ENCODE measurements around the gene MTMR12.

The MTMR12 gene

DNA sequence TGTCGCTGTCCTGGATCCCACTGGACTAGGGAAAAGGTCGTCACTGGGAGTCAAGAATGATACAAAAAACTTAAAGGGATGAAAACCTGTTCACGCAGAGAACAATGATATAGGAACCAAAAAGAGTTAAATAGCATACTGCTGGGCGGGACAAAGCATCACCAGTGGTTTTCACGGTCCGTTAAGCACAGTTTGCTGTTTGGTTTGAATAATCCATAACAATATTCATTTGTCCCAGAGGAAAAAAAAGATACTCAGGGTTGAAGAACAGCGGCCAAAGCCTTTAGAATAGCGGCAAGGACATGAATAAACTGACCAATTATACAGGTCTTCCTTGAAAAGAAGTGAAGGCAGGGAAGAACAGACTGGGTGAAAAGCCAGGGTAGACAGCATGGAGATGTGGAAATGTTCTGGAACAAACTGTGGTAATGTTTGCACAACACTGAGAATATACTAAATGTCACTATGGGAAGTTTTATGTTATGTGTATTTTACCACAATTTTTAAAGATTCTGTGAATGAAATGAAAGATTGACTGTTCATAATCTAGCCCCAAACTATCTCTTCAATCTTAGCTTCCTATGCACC lies 60.8 kb downstream of the MTMR12 start:
- in situ Hi-C loops (cut with HindIII; ENCODE audit: low pct_unique_long_range_greater_than_20kb, low sequenced_read_pairs): no loop called here
- no peak for TF ChIP-seq JUND (IDR thresholded peaks at IDR 0.05; ENCODE audit: low read depth)
- no peak for DNase-seq (ENCODE audit: low read depth in 1 of 2, low spot score in 1 of 2)

DNA sequence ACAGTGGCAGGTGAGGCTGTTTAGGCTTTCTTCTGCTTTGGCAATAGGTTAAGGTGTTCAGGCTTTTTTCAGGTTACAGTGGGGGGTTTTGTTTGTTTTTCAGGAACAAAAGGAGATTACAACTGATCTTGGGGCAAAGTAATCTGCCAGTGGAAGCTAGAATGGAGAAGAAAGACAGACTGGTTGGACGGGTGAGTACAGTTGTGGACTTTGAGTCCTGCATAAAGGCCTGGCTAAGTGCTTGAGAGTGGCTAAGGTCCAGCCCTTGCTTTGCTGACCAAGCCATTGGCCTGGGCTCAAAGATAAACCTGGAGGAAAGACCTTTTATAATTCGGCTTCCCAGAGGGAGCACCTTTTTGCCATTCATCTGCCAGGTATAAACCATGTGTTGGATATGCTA lies 63.1 kb downstream of the MTMR12 start:
- in situ Hi-C loops (cut with HindIII; ENCODE audit: low pct_unique_long_range_greater_than_20kb, low sequenced_read_pairs): no loop called here
- no peak for TF ChIP-seq JUND (IDR thresholded peaks at IDR 0.05; ENCODE audit: low read depth)
- DNase-seq (ENCODE audit: low read depth in 1 of 2, low spot score in 1 of 2): peak in 1 of 2 experiments; percentile 68

DNA sequence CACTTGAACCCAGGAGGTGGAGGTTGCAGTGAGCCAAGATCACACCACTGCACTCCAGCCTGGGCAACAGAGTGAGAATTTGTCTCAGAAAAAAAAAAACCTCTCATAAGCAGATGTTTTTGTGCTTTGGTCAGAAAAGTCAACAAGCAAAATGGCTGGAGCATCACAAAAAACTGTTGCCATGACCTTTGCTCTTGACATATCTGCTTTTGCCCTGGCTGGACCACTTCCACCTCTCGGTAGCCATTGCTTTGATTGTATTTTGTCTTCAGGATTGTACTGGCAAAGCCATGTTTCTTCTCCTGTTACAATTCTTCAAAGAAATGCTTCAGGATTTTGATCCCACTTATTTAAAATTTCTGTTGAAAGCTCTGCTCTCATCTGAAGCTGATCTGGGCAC lies 67.0 kb downstream of the MTMR12 start:
- TF ChIP-seq JUND (IDR thresholded peaks at IDR 0.05; ENCODE audit: low read depth): no peak
- in situ Hi-C loops (cut with HindIII; ENCODE audit: low pct_unique_long_range_greater_than_20kb, low sequenced_read_pairs): no loop called here
- DNase-seq (ENCODE audit: low read depth in 1 of 2, low spot score in 1 of 2): no peak

DNA sequence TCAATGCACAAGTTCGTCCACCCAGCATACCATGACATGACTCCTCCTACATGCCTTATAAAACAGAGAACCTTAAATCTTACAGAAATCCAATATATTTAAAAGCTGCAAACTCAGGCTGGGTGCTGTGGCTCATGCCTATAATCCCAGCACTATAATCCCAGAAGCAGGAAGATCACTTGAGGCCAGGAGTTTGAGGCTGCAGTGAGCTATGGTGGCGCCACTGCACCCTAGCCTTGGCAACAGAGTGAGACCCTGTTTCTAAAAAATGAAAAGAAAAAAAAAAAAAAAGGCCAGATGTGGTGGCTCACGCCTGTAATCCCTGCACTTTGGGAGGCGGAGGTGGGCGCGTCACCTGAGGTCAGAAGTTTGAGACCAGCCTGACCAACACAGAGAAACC lies 68.7 kb downstream of the MTMR12 start:
- DNase-seq (ENCODE audit: low read depth in 1 of 2, low spot score in 1 of 2): no peak
- no peak for TF ChIP-seq JUND (IDR thresholded peaks at IDR 0.05; ENCODE audit: low read depth)
- in situ Hi-C loops (cut with HindIII; ENCODE audit: low pct_unique_long_range_greater_than_20kb, low sequenced_read_pairs): no loop called here

DNA sequence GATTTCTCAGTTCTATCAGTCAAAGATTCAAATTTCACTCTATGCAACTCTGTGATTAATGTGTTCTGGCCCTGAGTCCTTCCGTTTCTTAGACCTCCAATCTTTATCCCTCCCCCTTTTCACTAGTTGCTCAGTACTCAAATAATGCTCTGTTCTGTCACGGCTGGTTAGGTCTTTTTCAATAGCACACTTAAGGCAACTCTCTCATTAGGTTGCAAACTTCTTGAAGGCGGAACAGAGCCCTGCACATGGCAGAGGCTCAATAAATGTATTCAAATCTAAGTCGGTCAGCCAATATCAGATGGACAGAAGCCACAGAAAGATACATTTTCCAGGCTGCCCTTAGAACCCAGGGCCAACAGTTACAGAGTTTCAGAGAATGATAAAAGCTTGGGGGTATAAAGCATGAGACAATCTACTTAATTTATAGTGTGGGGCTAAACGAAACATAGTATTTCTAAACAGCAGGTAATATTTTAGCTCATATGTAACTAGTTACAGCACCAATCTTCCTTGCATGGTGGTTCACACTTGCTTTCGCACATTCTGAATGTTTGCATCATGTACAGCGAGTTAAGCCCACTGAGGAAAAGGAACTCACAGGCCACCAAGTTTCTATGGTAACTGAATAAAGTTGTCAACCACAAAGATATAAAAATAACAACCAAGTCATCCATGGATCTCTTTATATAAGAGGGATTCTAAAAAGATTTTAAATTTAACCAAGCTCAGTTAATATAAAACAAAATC lies 71.5 kb downstream of the MTMR12 start:
- DNase-seq (ENCODE audit: low read depth in 1 of 2, low spot score in 1 of 2): no peak
- in situ Hi-C loops (cut with HindIII; ENCODE audit: low pct_unique_long_range_greater_than_20kb, low sequenced_read_pairs): no loop called here
- no peak for TF ChIP-seq JUND (IDR thresholded peaks at IDR 0.05; ENCODE audit: low read depth)

DNA sequence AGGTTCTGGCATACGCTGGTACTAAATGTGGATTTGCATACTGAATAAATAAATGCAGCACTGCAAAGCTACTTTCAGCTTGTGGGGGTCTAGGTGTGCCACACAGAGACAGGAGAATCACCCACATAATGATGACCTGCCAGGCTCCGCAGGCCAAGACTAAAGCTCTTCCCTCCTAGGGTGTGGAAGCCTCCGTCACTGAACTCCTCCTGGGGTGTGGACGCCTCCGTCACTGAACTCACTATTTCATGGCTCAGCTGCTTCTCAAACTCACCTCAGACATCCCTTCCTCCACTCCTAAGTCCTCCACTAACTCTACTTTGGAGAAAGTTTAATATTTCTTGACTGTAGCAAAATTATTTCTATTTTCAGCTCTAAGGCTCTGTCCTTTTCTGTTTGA lies 73.4 kb downstream of the MTMR12 start:
- in situ Hi-C loops (cut with HindIII; ENCODE audit: low pct_unique_long_range_greater_than_20kb, low sequenced_read_pairs): no loop called here

DNA sequence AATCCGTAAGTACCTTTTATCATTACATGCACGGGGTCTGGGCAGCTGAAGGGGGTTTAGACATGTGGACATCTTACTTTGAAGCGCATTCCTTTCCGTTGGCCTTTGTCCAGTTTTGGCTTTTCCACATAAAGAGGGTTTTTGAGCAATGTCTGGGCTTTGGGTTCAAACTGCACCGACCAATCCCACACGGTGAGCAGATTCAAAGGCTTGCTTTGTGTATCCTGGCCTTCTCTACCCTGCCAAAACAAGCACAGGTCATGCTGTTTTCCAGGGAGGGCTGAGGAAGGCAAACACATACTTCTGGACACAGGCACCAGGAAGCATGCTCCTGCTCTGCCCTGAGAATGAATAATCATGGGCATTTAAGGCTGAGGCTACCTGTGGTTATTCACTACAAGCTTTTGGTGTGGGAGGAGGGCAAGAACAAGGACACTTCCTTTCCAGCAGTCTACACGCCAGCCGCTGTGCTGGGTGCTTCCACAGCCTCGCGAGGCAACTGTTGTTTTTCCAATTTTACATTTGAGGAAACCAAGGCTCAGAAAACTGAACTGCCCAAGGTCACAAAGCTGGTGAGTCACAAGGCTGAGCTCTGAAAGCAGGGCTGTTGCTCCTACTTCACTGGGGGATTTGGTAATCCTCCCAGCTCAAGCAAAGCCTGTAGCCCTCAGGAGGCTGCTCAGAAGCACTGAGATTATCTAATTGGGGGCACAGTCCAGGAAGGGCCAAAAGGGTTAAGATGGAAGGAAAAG lies 78.9 kb downstream of the MTMR12 start:
- in situ Hi-C loops (cut with HindIII; ENCODE audit: low pct_unique_long_range_greater_than_20kb, low sequenced_read_pairs): no loop called here
- peak; percentile 52 to 96 for DNase-seq (ENCODE audit: low read depth in 1 of 2, low spot score in 1 of 2)

More for the DNA sequence above, 73.4 kb downstream of the MTMR12 start:
- no peak for DNase-seq (ENCODE audit: low read depth in 1 of 2, low spot score in 1 of 2)
- TF ChIP-seq JUND (IDR thresholded peaks at IDR 0.05; ENCODE audit: low read depth): no peak

DNA sequence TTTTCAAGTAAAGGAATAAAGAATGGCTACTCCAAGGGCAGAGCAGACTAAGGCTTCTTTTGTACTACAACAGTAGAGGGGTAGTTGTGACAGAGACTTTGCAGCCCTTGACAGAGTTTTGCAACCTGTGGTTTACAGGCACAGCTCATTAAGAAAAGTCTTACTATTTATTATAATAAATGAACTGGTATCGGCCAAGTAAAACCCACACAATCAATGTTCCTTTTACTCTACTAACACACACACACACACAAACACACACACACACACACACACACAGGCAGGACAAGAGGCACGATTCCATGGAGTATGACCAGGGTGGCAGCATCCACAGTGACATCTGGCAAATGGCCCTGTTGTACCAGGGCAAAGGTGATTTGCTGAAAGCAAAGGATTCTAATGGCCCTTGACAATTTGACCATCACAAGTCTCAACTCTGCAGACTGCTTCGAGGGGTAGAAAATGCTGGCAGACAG lies 79.5 kb downstream of the MTMR12 start:
- in situ Hi-C loops (cut with HindIII; ENCODE audit: low pct_unique_long_range_greater_than_20kb, low sequenced_read_pairs): no loop called here
- TF ChIP-seq JUND (IDR thresholded peaks at IDR 0.05; ENCODE audit: low read depth): no peak
- DNase-seq (ENCODE audit: low read depth in 1 of 2, low spot score in 1 of 2): peak in 1 of 2 experiments; percentile 78

More for the DNA sequence above, 78.9 kb downstream of the MTMR12 start:
- TF ChIP-seq JUND (IDR thresholded peaks at IDR 0.05; ENCODE audit: low read depth): no peak

DNA sequence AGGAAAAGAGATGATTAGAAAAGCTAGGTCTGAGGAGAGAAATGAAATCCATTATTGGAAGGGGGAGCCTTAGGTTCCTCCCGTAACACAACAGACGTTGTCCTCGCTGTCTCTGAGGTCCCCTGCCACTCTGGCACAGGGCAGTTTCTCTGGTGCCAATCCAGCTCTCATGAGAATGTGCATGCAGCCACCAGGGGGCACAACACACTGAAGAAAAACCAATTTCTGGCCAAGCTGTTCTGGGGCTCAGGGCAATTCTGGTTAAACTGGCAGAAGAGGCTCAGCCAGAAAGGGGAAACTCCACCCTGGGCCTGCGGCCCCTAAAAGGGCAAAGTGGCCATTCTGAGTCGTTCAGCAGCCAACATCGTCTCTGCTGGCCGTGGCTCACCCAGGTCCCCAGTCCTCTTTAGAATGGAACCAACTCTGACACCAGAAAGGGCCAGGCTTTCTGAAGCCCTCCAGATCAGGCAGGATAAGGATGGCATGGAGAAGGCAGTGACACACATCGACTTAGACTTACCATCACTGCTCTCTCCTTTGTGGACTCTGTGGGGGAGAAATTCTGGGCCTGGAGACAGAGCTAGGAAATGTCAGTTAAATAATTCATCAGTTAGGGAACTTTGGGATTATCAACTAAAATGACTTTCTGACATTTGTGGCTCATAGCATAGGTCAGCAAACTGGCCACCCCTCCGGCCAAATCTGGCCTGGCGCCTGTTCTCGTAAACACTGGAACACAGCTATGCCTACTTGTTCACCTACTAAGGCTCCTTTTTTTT lies 80.1 kb downstream of the MTMR12 start:
- no peak for TF ChIP-seq JUND (IDR thresholded peaks at IDR 0.05; ENCODE audit: low read depth)
- peak; percentile 52 to 94 for DNase-seq (ENCODE audit: low read depth in 1 of 2, low spot score in 1 of 2)
- in situ Hi-C loops (cut with HindIII; ENCODE audit: low pct_unique_long_range_greater_than_20kb, low sequenced_read_pairs): no loop called here

DNA sequence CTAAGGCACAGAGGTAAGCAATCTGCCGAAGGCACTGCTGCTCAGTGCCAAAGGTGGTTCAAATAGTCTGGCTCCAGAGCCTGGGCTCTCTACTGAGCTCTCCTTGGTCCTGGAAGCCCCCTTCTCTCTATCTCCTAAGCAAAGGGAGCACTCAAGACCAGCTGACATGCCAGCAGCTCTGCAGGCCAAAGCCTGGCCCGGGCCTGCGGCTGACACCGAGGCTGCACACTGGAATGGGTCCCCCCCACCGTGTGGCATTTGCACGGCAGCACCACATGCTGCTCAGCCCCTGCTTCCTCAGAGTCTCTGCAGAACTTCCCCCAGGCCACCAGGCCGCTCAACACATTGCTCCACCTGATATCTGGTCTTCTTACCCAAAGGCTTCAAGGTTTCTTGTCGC lies 80.8 kb downstream of the MTMR12 start:
- TF ChIP-seq JUND (IDR thresholded peaks at IDR 0.05; ENCODE audit: low read depth): no peak
- in situ Hi-C loops (cut with HindIII; ENCODE audit: low pct_unique_long_range_greater_than_20kb, low sequenced_read_pairs): no loop called here
- peak in 1 of 2 experiments; percentile 25 for DNase-seq (ENCODE audit: low read depth in 1 of 2, low spot score in 1 of 2)

DNA sequence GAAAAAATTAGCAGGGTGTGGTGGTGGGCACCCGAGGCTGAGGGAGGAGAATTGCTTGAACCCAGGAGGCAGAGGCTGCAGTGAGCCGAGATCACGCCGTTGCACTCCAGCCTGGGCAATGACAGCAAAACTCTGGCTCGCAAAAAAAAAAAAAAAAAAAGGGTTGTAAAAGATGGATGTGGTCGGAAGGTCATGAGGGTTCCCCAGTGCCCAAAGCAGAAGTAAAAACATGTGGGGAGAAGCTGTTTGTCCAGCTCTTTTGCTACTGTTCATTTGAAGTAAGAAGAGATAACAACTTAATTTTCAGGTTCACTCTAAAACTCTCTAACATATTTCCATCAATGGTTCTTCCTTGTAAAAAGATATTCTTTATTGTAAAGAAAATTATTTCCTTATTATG lies 81.5 kb downstream of the MTMR12 start:
- no peak for TF ChIP-seq JUND (IDR thresholded peaks at IDR 0.05; ENCODE audit: low read depth)

DNA sequence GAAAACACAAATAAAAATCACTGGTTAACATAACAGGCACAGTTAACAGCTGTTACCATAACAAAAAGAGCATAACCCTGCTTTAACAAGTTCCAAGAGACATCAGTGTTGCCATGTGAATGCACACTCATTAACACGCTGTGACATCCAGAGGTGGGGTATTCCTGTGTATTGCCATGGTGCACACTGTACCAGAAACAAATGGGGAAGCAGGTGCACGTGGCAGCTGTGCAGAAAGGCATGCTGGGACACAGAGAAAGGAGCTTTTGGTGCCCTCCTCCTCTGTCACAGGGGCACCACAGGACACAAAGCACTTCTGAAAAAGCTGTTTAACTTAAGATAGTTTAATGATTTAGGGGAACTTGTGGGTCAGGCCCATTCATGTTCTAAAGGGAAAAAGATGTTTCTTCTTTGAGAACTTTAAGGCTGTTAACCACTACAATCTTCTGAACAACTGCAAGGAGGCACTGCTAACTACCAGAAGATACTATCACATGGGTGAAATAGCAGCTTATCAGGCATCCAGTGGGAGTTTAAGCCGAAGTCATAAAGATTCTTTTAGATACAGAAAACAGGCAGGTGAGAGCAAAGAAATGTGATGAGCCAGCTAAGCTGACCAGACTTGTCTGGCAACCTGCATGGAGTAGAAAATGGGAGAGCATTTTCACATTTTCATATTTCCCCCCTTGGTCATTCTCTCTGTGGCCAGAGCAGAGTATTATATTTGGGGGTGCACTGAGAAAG lies 82.2 kb downstream of the MTMR12 start:
- TF ChIP-seq JUND (IDR thresholded peaks at IDR 0.05; ENCODE audit: low read depth): no peak
- peak in 1 of 2 experiments; percentile 53 for DNase-seq (ENCODE audit: low read depth in 1 of 2, low spot score in 1 of 2)
- in situ Hi-C loops (cut with HindIII; ENCODE audit: low pct_unique_long_range_greater_than_20kb, low sequenced_read_pairs): no loop called here

More for the DNA sequence above, 81.5 kb downstream of the MTMR12 start:
- in situ Hi-C loops (cut with HindIII; ENCODE audit: low pct_unique_long_range_greater_than_20kb, low sequenced_read_pairs): no loop called here
- DNase-seq (ENCODE audit: low read depth in 1 of 2, low spot score in 1 of 2): no peak

Data from T47D (cell line).